ENCODE data around the gene WDR86.

WDR86 gene

GRCh38 chr7:151426904-151427704 lies 17.3 kb upstream of the WDR86 start:
- DNase-seq = no peak

- DNase-seq = peak; percentile 85
These were observed 16.6 kb upstream of the WDR86 start for GRCh38 chr7:151426441-151426903.

- DNase-seq = peak; percentile 25
These were observed 16.0 kb upstream of the WDR86 start for GRCh38 chr7:151425670-151426440.

GRCh38 chr7:151424799-151425198 lies 15.0 kb upstream of the WDR86 start:
- DNase-seq = no peak

GRCh38 chr7:151423936-151424335 lies 14.1 kb upstream of the WDR86 start:
- DNase-seq = no peak

- DNase-seq = no peak
These were observed 13.4 kb upstream of the WDR86 start for GRCh38 chr7:151423226-151423625.

GRCh38 chr7:151422212-151422611 lies 12.4 kb upstream of the WDR86 start:
- DNase-seq = no peak

GRCh38 chr7:151420144-151420543 lies 10.3 kb upstream of the WDR86 start:
- no peak for DNase-seq

- DNase-seq = no peak
These were observed 7.1 kb upstream of the WDR86 start for GRCh38 chr7:151416941-151417315.

GRCh38 chr7:151416112-151416940 lies 6.5 kb upstream of the WDR86 start:
- no peak for DNase-seq

GRCh38 chr7:151415375-151416105 lies 5.7 kb upstream of the WDR86 start:
- no peak for DNase-seq

GRCh38 chr7:151413241-151413640 lies 3.4 kb upstream of the WDR86 start:
- no peak for DNase-seq

- DNase-seq = no peak
These were observed 2.5 kb upstream of the WDR86 start for GRCh38 chr7:151412318-151412717.

- no peak for DNase-seq
These were observed 1.7 kb upstream of the WDR86 start for GRCh38 chr7:151411551-151411950.

GRCh38 chr7:151410405-151411390 lies 860 bp upstream of the WDR86 start:
- DNase-seq = no peak

- DNase-seq = no peak
These were observed 785 bp downstream of the WDR86 start for GRCh38 chr7:151408839-151409666.

GRCh38 chr7:151408498-151408838 lies 1.4 kb downstream of the WDR86 start:
- no peak for DNase-seq

- DNase-seq = no peak
These were observed 2.8 kb downstream of the WDR86 start for GRCh38 chr7:151406886-151407583.

- DNase-seq = no peak
These were observed 3.6 kb downstream of the WDR86 start for GRCh38 chr7:151406051-151406875.
